Measurements from ENCODE around the gene NPLOC4. TPM values are rescaled to one million over a fixed set of nuclear protein-coding genes. Genes with fewer than 3 reads are reported as not detected.
A peak's percentile ranks its signal among the peaks of the same experiment; 100 is the strongest.

NPLOC4 gene
- total and polyA plus RNA-seq, 2 of the 13 experiments (the other 11 are each of a cell fraction or from before 2014, with no cell fraction given): 57.0 to 97.0 TPM

DNA sequence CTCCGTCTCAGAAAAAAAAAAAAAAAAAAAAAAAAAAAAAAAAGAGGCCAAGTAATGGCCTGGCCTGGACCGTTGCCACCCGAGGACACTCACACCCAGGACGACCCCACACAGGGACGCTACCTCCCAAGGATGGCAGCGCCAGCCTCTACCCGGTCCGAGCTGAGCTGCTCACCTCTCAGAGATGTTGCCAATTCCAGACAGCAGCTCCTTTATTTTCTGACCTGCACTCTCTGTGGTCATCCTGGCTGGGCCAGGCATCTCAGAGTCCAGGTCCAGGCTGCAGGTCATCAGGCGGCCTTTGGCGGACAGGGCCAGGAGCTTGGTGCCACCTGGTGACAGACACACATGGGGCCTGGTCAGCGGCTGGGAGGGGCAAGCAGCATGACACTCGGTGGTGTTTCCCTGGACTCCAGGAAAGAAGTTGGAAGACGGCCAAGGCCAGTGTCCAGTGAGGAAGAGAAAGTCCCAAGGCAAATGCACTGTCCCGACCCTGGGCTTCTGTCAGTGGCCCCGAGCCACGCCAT is 87.8 kb downstream of the NPLOC4 start (continued):
- TF ChIP-seq MAZ (IDR thresholded peaks at IDR 0.05; ENCODE audit: borderline replicate concordance, low read depth, low read length) (no peak), MAZ (CRISPR knock-in tag; IDR thresholded peaks at IDR 0.05; ENCODE audit: low read depth) (no peak), NFIC (IDR thresholded peaks at IDR 0.05; ENCODE audit: low read length) (no peak), FIP1L1 (IDR thresholded peaks at IDR 0.05; ENCODE audit: borderline replicate concordance, insufficient read depth, low read depth, low read length) (no peak), POLR2G (IDR thresholded peaks at IDR 0.05; ENCODE audit: low read depth, low read length) (no peak), ZBTB7B (CRISPR knock-in tag; IDR thresholded peaks at IDR 0.05) (no peak), ZSCAN29 (CRISPR knock-in tag; conservative IDR thresholded peaks at IDR 0.05) (no peak), FOXC1 (CRISPR knock-in tag; IDR thresholded peaks at IDR 0.05; ENCODE audit: borderline replicate concordance) (no peak), TEAD2 (CRISPR knock-in tag; IDR thresholded peaks at IDR 0.05) (no peak), PPARG (CRISPR knock-in tag; conservative IDR thresholded peaks at IDR 0.05) (no peak), ZNF318 (CRISPR knock-in tag; IDR thresholded peaks at IDR 0.05) (no peak)
- TF ChIP-seq, protein P1, sequence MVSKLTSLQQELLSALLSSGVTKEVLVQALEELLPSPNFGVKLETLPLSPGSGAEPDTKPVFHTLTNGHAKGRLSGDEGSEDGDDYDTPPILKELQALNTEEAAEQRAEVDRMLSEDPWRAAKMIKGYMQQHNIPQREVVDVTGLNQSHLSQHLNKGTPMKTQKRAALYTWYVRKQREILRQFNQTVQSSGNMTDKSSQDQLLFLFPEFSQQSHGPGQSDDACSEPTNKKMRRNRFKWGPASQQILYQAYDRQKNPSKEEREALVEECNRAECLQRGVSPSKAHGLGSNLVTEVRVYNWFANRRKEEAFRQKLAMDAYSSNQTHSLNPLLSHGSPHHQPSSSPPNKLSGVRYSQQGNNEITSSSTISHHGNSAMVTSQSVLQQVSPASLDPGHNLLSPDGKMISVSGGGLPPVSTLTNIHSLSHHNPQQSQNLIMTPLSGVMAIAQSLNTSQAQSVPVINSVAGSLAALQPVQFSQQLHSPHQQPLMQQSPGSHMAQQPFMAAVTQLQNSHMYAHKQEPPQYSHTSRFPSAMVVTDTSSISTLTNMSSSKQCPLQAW (CRISPR knock-in tag; IDR thresholded peaks at IDR 0.05): no peak
- TF ChIP-seq, protein P2, sequence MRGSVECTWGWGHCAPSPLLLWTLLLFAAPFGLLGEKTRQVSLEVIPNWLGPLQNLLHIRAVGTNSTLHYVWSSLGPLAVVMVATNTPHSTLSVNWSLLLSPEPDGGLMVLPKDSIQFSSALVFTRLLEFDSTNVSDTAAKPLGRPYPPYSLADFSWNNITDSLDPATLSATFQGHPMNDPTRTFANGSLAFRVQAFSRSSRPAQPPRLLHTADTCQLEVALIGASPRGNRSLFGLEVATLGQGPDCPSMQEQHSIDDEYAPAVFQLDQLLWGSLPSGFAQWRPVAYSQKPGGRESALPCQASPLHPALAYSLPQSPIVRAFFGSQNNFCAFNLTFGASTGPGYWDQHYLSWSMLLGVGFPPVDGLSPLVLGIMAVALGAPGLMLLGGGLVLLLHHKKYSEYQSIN (CRISPR knock-in tag; IDR thresholded peaks at IDR 0.05; ENCODE audit: borderline replicate concordance): no peak
- TF ChIP-seq, protein P3, sequence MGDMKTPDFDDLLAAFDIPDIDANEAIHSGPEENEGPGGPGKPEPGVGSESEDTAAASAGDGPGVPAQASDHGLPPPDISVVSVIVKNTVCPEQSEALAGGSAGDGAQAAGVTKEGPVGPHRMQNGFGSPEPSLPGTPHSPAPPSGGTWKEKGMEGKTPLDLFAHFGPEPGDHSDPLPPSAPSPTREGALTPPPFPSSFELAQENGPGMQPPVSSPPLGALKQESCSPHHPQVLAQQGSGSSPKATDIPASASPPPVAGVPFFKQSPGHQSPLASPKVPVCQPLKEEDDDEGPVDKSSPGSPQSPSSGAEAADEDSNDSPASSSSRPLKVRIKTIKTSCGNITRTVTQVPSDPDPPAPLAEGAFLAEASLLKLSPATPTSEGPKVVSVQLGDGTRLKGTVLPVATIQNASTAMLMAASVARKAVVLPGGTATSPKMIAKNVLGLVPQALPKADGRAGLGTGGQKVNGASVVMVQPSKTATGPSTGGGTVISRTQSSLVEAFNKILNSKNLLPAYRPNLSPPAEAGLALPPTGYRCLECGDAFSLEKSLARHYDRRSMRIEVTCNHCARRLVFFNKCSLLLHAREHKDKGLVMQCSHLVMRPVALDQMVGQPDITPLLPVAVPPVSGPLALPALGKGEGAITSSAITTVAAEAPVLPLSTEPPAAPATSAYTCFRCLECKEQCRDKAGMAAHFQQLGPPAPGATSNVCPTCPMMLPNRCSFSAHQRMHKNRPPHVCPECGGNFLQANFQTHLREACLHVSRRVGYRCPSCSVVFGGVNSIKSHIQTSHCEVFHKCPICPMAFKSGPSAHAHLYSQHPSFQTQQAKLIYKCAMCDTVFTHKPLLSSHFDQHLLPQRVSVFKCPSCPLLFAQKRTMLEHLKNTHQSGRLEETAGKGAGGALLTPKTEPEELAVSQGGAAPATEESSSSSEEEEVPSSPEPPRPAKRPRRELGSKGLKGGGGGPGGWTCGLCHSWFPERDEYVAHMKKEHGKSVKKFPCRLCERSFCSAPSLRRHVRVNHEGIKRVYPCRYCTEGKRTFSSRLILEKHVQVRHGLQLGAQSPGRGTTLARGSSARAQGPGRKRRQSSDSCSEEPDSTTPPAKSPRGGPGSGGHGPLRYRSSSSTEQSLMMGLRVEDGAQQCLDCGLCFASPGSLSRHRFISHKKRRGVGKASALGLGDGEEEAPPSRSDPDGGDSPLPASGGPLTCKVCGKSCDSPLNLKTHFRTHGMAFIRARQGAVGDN (CRISPR knock-in tag; IDR thresholded peaks at IDR 0.05): peak; percentile 62

All from HepG2 (cell line).